HepG2 (cell line): ENCODE data around the gene LMAN2. TPM values are rescaled to one million over a fixed set of nuclear protein-coding genes. Genes with fewer than 3 reads are reported as not detected.

Source experiments
- ATAC-seq: fragments of 200-7000 bp; cut with Tn5 transposase; 3 replicates; pipeline ENCODE4 v1.9.1; 2020; ENCODE audit warnings: mild to moderate bottlenecking, moderate library complexity
- BruUV-seq: library from RNA; stranded (reverse); fragments of 400-500 nt; replicated peaks from 2 replicates; lab custom pipeline; 2021; lab: Mats Ljungman, UMichigan
- CTCF ChIA-PET: fragments of 300-600 bp; formaldehyde crosslinking; extraction: SDS; loops from one replicate; lab custom pipeline; 2021; ENCODE audit warnings: low total read pairs, inconsistent platforms, low intra/inter-chr PET ratio; lab: Yijun Ruan, JAX
- POLR2A ChIA-PET: fragments of 350-600 bp; sonication (Branson Sonifier 250); formaldehyde crosslinking; loops from one replicate; lab custom pipeline; 2020; ENCODE audit warnings: antibody characterized with exemption, inconsistent platforms; lab: Yijun Ruan, JAX
- DNase-seq: peaks from one replicate; pipeline ENCODE4 v3.0.0-alpha.2; 2015; ENCODE audit warnings: low spot score
- FAIRE-seq: peaks from 3 replicates; lab custom pipeline; 2011; peaks lifted over from hg19 to GRCh38; lab: Jason Lieb, UNC
- H2AFZ ChIP-seq: one replicate; pipeline ENCODE4 v1.6.1; 2011; ENCODE audit warnings: low read length, inconsistent platforms
- H3K27ac ChIP-seq: fragments of 300-600 bp; 3 replicates; pipeline ENCODE4 v1.8.0; 2011; ENCODE audit warnings: mixed run types, mild to moderate bottlenecking, mixed read lengths, low read length, inconsistent platforms; ENCODE audit not compliant: insufficient read depth; ENCODE audit errors: extremely low read length
- H3K27me3 ChIP-seq, 2 experiments: fragments of 200-600 bp in 1 of 2; 2 replicates in 1 of 2; 3 replicates in 1 of 2; pipeline versions ENCODE4 v1.6.0 to v1.8.0; 2011; ENCODE audit warnings: low read length in 2 of 2, mild to moderate bottlenecking in 2 of 2, moderate library complexity in 2 of 2, inconsistent platforms in 1 of 2; ENCODE audit not compliant: insufficient read depth in 2 of 2, control insufficient read depth in 1 of 2
- H3K36me3 ChIP-seq, 2 experiments: fragments of 200-600 bp in 1 of 2; replicated peaks in 1 of 2; 2 replicates in 1 of 2; 3 replicates in 1 of 2; pipeline versions ENCODE4 v1.5.1 to v1.8.0; 2011; ENCODE audit warnings: low read length in 2 of 2, inconsistent platforms in 1 of 2; ENCODE audit not compliant: insufficient read depth in 2 of 2, control insufficient read depth in 1 of 2
- H3K4me1 ChIP-seq: 2 replicates; pipeline ENCODE4 v1.5.1; 2012; ENCODE audit warnings: low read length, inconsistent platforms; ENCODE audit not compliant: insufficient read depth
- H3K4me2 ChIP-seq: 2 replicates; pipeline ENCODE4 v1.6.0; 2011; ENCODE audit warnings: low read depth, low read length, inconsistent platforms
- H3K4me3 ChIP-seq, 3 experiments: fragments of 200-600 bp in 1 of 3; sonication (generic), shearing (Covaris generic) in 1 of 3; replicated peaks in 1 of 3; 2 replicates each; pipeline ENCODE4 v1.5.1; 2011 to 2016; ENCODE audit warnings: low read length in 3 of 3, inconsistent platforms in 2 of 3, low read depth in 2 of 3, mild to moderate bottlenecking in 2 of 3, control low read depth in 1 of 3, mixed read lengths in 1 of 3; ENCODE audit not compliant: insufficient read depth in 1 of 3
- H3K79me2 ChIP-seq: one replicate; pipeline ENCODE4 v1.6.1; 2011; ENCODE audit warnings: low read length, inconsistent platforms; ENCODE audit not compliant: insufficient read depth
- H3K9ac ChIP-seq: 2 replicates; pipeline ENCODE4 v1.6.0; 2011; ENCODE audit warnings: mild to moderate bottlenecking, low read depth, low read length, inconsistent platforms; ENCODE audit not compliant: insufficient read depth
- H3K9me3 ChIP-seq: 2 replicates; pipeline ENCODE4 v1.5.1; 2012; ENCODE audit warnings: mild to moderate bottlenecking, low read length
- H4K20me1 ChIP-seq: 2 replicates; pipeline ENCODE4 v1.6.0; 2011; ENCODE audit warnings: inconsistent platforms, mild to moderate bottlenecking, low read length, moderate library complexity; ENCODE audit not compliant: insufficient read depth
- ARNTL ChIP-seq: sonication (generic); formaldehyde crosslinking; IDR thresholded peaks from 2 replicates; pipeline ENCODE4 v1.4.0; 2020; ENCODE audit warnings: mild to moderate bottlenecking, missing genetic modification reagents
- KAT8 ChIP-seq: IDR thresholded peaks from 2 replicates; pipeline ENCODE4 v1.6.1; 2016; ENCODE audit warnings: missing genetic modification reagents, missing compliant biosample characterization
- MED8 ChIP-seq: sonication (generic); formaldehyde crosslinking; IDR thresholded peaks from 2 replicates; pipeline ENCODE4 v1.8.1; 2023; ENCODE audit warnings: mild to moderate bottlenecking, missing genetic modification reagents; ENCODE audit not compliant: insufficient replicate concordance
- MXD4 ChIP-seq: IDR thresholded peaks from 2 replicates; pipeline ENCODE4 v1.6.1; 2016; ENCODE audit warnings: mild to moderate bottlenecking, missing biosample characterization, missing genetic modification reagents
- NR0B2 ChIP-seq: sonication (generic); formaldehyde crosslinking; IDR thresholded peaks from 2 replicates; pipeline ENCODE4 v1.4.0; 2020; ENCODE audit warnings: mild to moderate bottlenecking, missing genetic modification reagents
- SOX5 ChIP-seq: IDR thresholded peaks from 2 replicates; pipeline ENCODE4 v1.6.1; 2016; ENCODE audit warnings: borderline replicate concordance
- STAT6 ChIP-seq: sonication (generic); formaldehyde crosslinking; IDR thresholded peaks from 2 replicates; pipeline ENCODE4 v1.4.0; 2020; ENCODE audit warnings: missing genetic modification reagents, mild to moderate bottlenecking, borderline replicate concordance
- TFDP2 ChIP-seq: sonication (generic); formaldehyde crosslinking; IDR thresholded peaks from 2 replicates; pipeline ENCODE4 v1.4.0; 2020; ENCODE audit warnings: missing genetic modification reagents
- ZBTB46 ChIP-seq: sonication (generic); formaldehyde crosslinking; IDR thresholded peaks from 2 replicates; pipeline ENCODE4 v1.4.0; 2020; ENCODE audit warnings: mild to moderate bottlenecking, missing genetic modification reagents, borderline replicate concordance
- ZFY ChIP-seq: sonication (generic); formaldehyde crosslinking; IDR thresholded peaks from 2 replicates; pipeline ENCODE4 v1.4.0; 2020; ENCODE audit warnings: missing genetic modification reagents
- ZNF234 ChIP-seq: sonication (generic); formaldehyde crosslinking; conservative IDR thresholded peaks from 2 replicates; pipeline ENCODE4 v1.5.1; 2020; ENCODE audit warnings: mild to moderate bottlenecking, missing genetic modification reagents
- ZNF30 ChIP-seq: sonication (generic); formaldehyde crosslinking; IDR thresholded peaks from 2 replicates; pipeline ENCODE4 v1.5.0; 2020; ENCODE audit warnings: mild to moderate bottlenecking, missing genetic modification reagents
- ZNF496 ChIP-seq: sonication (generic); formaldehyde crosslinking; IDR thresholded peaks from 2 replicates; pipeline ENCODE4 v1.8.1; 2023; ENCODE audit warnings: mild to moderate bottlenecking, moderate library complexity, missing genetic modification reagents; ENCODE audit not compliant: insufficient replicate concordance
- ZNF709 ChIP-seq: sonication (generic); formaldehyde crosslinking; IDR thresholded peaks from 2 replicates; pipeline ENCODE4 v1.5.0; 2020; ENCODE audit warnings: mild to moderate bottlenecking, missing genetic modification reagents
- ZNF879 ChIP-seq: sonication (generic); formaldehyde crosslinking; IDR thresholded peaks from 2 replicates; pipeline ENCODE4 v1.8.1; 2023; ENCODE audit warnings: missing genetic modification reagents
- WGBS: methylation state at CpG from one replicate; pipeline ENCODE4 v1.1.6; 2017; ENCODE audit warnings: low lambda C conversion rate; 5-methylcytosine and 5-hydroxymethylcytosine counted together
- in situ Hi-C: cut with HindIII; loops from 2 replicates; pipeline ENCODE4 v1.10.0; 2017; ENCODE audit warnings: low pct_unique_long_range_greater_than_20kb; ENCODE audit not compliant: extremely low pct_ligation_motif_present
- intact Hi-C: fragments of 100-400 bp; cut with micrococcal nuclease; formaldehyde crosslinking; loops from one replicate; pipeline ENCODE4 v1.10.0; 2022; ENCODE audit not compliant: unreplicated experiment
- polyA plus RNA-seq, 8 experiments: library from polyadenylated mRNA; depleted of rRNA in 3 of 8; stranded (reverse) in 7 of 8; unstranded in 1 of 8; fragments of >200 nt; fragmentation: Illumina TruSeq in 4 of 8; extraction: Trizol in 4 of 8; gene quantifications; 2 replicates each; pipeline versions ENCODE4 v1.2.1 to v1.2.3, GENCODE V29; 2011 to 2016; ENCODE audit warnings: low read depth in 4 of 8, missing spikeins in 1 of 8, mixed read lengths in 1 of 8; ENCODE audit not compliant: insufficient read depth in 1 of 8
- total RNA-seq, 5 experiments: library from RNA; depleted of rRNA; stranded (reverse); fragments of >200 nt; fragmentation: Illumina TruSeq; extraction: Trizol; gene quantifications; 2 replicates each; pipeline ENCODE4 v1.2.3, GENCODE V29; 2016; ENCODE audit warnings: low read depth in 1 of 5

LMAN2 gene
- total and polyA plus RNA-seq, 2 of the 13 experiments (the other 11 are each of a cell fraction or from before 2014, with no cell fraction given), result 191 to 197 TPM

GRCh38 chr5:177390363-177391300, 39.2 kb upstream of the LMAN2 start:
- in situ Hi-C loops, result no loop called here
- H3K4me1 ChIP-seq, result peaks cover 38% of the 10 kb centered on the region
- H3K27ac ChIP-seq, result no peak overlapping the region
- H2AFZ ChIP-seq, result peak overlapping the region; percentile 16
- H3K36me3 ChIP-seq, result no peaks in the 10 kb centered on the region
- ATAC-seq (peak; percentile 79), DNase-seq (peak; percentile 79), FAIRE-seq (peak; percentile 97)
- no peak overlapping the region; a peak in 1 of 6 replicates for H3K4me3 ChIP-seq
- no peaks in the 10 kb centered on the region for H3K79me2 ChIP-seq
- CTCF ChIA-PET, result interaction anchor here (0.9 to 3.7 kb wide), 5 partner anchors 20 to 110 kb away, joined by 3 to 54 read pairs (median 10); no protein-coding TSS in a partner anchor
- no peaks in the 10 kb centered on the region for H3K9me3 ChIP-seq
- no peaks in the 10 kb centered on the region for H4K20me1 ChIP-seq
- BruUV-seq, result no TSS peak
- H3K27me3 ChIP-seq, result peaks cover 4 to 47% of the 10 kb centered on the region in 2 experiments; a peak in 4 of 5 replicates
- H3K4me2 ChIP-seq, result 0 out of 2 replicates have a peak overlapping the region, but pooled peaks have one; percentile 8
- POLR2A ChIA-PET, result interaction anchor here (1.0 to 7.3 kb wide), 7 partner anchors 12 to 107 kb away, joined by 3 to 79 read pairs (median 12); partner anchors contain the start of genes GRK6 and PDLIM7
- intact Hi-C loops, result loop anchor here (1.0 to 2.0 kb wide), 3 partner anchors 64 to 110 kb away; no protein-coding TSS in a partner anchor
- no peak overlapping the region for H3K9ac ChIP-seq
- 18% methylated on average over 11 of the region's 13 CpGs for whole genome bisulfite sequencing
- TF ChIP-seq ZFY, result peak; percentile 66
- TF ChIP-seq ZNF30 (CRISPR knock-in tag), result no peak
- 0 out of 2 replicates have a peak, but pooled peaks have one; percentile 29 for TF ChIP-seq TFDP2 (CRISPR knock-in tag)
- TF ChIP-seq ZNF709, result no peak
- no peak for TF ChIP-seq ZNF234 (CRISPR knock-in tag)
- peak; percentile 51; the same call in 1 of the 2 replicates for TF ChIP-seq KAT8
- no peak for TF ChIP-seq ZBTB46
- no peak for TF ChIP-seq NR0B2
- TF ChIP-seq ARNTL (CRISPR knock-in tag), result no peak
- TF ChIP-seq MXD4 (CRISPR knock-in tag), result peak; percentile 85; the same call in 1 of the 2 replicates
- no peak for TF ChIP-seq ZNF879 (CRISPR knock-in tag)
- no peak for TF ChIP-seq STAT6 (CRISPR knock-in tag)
- no peak for TF ChIP-seq ZNF496 (CRISPR knock-in tag)
- no peak for TF ChIP-seq MED8
- TF ChIP-seq SOX5, result peak; percentile 34; the same call in 1 of the 2 replicates
